Stimulated activated CD8-positive, alpha-beta memory T cell treated with anti-CD3 and anti-CD28 coated beads, Interleukin-4, amount 100 ng/mL, for 4 hours (primary cell): ENCODE results near the gene NXF1.
"Not testable (repeated sequence)": the region's sequence is repeated elsewhere in the genome, so short reads cannot be mapped to it uniquely, and the experiment has no call there.

ENCODE experiments used
- DNase-seq, 2 donors: peaks; one replicate each; pipeline ENCODE4 v3.0.0-alpha.2; 2020; ENCODE audit warnings: low read depth in 2 of 2, low spot score in 1 of 2

The NXF1 gene

GRCh38 chr11:62805076-62805892 lies at the start of gene NXF1:
Gene NXF1 (minus strand): TSS chr11:62805440. CDS start chr11:62805356, 84 bp downstream.
- peak; percentile 88 to 89 for DNase-seq

- no peak for DNase-seq
Observed at GRCh38 chr11:62854013-62854824, 49.0 kb upstream of the NXF1 start.

DNA sequence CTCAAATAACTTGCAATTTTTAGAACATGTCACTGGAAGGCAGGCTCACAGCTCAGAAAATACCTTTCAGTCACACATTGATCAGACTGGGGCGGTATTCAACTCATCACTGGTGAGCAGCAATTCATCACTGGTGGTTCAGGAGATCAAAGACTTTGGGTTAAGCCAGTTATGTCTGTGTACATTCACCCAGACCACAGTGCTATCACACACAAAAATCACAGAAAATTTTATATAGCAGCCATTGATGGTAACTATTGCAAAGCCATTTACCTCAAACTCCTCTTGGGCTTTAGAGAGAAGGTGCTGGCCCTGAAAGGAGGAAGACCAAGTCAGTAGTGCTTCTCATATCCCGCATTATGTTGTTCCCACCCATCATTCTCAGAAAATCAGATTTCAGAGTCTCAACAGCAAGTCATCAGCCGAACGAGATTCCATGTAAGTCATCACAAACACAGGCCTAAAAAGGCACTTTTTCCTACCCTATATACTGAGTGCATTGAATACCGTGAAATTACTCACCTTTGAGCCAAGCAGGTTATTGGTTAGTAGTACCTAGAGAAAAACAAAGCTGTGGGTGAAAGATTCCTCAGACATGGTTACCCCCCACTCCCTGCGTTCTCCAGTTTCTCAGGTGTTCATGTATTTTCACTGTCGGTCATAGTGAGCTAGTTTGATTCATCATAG lies 48.2 kb upstream of the NXF1 start:
- no peak for DNase-seq

GRCh38 chr11:62852523-62853188 lies 47.4 kb upstream of the NXF1 start:
- no peak for DNase-seq

- no peak for DNase-seq
Observed at GRCh38 chr11:62851807-62852522, 46.7 kb upstream of the NXF1 start.

DNA sequence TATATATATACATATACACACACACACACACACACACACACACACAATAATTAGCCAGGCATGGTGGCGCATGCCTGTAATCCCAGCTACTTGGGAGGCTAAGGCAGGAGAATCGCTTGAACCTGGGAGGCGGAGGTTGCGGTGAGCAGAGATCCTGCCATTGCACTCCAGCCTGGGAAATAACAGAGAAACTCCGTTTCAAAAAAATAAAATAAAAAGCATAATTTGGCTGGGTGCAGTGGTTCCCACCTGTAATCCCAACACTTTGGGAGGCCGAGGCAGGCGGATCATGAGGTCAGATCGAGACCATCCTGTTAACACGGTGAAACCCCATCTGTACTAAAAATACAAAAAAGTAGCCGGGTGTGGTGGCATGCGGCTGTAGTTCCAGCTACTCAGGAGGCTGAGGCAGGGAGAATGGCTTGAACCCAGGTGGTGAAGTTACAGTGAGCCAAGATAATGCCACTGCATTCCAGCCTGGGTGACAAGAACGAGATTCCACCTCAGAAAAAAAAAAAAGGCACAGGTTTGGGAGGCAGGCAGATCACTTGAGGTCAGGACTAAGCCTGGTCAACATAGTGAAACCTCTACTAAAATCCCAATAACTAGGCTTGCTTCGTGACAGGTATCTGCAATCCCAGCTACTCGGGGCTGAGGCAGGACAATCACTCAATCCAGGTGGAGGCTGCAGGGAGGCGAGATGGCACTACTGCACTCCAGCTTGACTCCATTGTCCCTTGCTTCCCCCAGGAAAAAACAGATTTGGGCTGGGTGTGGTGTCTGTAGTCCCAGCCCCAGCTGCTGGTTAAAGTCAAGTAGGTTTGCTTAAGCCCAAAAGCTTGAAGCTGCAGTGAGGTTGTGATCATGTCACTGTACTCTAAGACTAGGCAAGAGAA lies 45.9 kb upstream of the NXF1 start:
- no peak for DNase-seq

GRCh38 chr11:62847767-62848314 lies 42.6 kb upstream of the NXF1 start:
- no peak for DNase-seq

DNA sequence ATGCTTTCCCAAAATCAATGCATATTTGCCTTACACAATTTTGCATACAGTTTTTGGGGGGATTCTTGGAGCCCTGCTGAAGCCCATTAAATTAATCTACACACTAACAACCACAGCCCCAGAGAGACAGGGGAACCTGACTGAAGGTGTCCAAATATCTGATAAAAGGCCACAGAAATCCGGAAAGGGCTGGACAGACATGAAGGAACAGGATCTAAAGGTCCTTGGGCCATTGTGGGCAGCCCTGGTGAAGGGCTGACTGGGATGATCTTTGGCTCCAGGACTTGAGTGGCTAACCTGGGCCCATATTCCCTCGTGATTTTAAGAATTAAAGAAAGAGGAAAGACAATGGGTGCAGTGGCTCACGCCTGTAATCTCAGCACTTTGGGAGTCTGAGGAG lies 40.9 kb upstream of the NXF1 start:
- DNase-seq, result no peak

- no peak for DNase-seq
Observed at GRCh38 chr11:62844154-62844553, 38.9 kb upstream of the NXF1 start.

GRCh38 chr11:62843466-62843865 lies 38.2 kb upstream of the NXF1 start:
- no peak for DNase-seq

- not testable (repeated sequence) for DNase-seq
Observed at GRCh38 chr11:62842891-62843290, 37.7 kb upstream of the NXF1 start.

DNA sequence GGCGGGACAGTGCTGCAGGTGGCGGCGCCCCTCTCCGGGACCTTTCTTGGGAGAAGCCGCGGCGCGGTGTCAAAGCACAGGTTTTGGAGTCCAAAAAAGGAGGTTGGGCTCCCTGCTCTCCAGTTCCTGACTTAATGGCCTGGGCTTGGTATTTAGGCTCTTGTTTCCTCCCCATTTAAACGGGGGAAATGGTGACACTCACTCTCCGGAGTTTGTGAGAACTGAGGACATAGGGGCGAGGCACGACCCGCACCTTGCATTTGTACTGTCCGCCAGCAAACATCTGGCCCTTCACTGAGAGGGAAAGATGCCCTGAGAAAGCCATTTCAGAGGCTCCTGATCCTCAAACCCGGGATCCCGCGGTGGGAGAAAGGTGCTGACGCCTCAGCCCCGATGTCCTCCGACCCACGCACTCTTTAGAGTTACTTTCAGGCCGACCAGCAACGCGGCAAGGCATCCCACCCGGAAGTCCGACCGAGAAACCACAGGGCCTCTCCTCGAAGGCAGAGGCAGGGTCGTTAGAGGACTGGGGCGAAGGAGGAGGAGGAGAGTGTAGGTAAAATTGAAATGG lies 37.0 kb upstream of the NXF1 start:
- DNase-seq, result no peak

DNA sequence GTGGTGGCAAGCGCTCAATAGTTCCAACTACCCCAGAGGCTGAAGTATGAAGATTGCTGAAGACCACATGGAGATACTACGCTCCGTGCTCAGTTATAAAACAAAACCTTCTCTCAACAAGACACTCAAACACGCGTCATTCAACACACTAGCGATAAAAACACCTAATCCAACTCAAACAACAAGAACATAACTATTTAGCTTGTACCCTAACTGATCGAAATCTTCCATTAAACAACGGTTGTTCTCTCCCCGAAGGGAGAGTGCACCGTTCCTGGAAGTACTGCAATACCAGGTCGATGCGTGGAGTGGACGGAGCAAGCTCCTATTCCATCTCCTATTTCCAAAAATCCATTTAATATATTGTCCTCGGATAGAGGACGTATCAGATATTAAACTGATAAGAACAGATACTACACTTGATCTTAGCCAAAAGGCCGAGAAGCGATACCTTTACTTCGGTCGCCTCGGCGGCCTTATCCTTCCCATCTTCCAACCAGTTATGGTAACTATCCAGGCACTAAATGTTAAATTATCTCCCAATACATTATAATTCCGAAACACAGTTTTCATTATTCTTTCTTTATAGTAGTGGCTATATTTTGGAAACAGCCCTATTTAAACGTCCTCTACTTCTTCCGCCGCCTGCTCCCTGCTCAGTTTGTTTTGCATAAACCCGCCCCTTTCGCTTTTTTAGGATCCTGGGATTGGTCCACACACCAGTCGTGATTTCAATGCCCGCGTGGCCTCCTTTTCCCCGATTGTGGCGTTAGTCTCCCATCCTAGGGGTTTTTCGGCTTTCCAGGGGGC lies 36.3 kb upstream of the NXF1 start:
- peak; percentile 62 to 65 for DNase-seq

- peak; percentile 57 to 64 for DNase-seq
Observed at GRCh38 chr11:62840721-62841360, 35.6 kb upstream of the NXF1 start.

DNA sequence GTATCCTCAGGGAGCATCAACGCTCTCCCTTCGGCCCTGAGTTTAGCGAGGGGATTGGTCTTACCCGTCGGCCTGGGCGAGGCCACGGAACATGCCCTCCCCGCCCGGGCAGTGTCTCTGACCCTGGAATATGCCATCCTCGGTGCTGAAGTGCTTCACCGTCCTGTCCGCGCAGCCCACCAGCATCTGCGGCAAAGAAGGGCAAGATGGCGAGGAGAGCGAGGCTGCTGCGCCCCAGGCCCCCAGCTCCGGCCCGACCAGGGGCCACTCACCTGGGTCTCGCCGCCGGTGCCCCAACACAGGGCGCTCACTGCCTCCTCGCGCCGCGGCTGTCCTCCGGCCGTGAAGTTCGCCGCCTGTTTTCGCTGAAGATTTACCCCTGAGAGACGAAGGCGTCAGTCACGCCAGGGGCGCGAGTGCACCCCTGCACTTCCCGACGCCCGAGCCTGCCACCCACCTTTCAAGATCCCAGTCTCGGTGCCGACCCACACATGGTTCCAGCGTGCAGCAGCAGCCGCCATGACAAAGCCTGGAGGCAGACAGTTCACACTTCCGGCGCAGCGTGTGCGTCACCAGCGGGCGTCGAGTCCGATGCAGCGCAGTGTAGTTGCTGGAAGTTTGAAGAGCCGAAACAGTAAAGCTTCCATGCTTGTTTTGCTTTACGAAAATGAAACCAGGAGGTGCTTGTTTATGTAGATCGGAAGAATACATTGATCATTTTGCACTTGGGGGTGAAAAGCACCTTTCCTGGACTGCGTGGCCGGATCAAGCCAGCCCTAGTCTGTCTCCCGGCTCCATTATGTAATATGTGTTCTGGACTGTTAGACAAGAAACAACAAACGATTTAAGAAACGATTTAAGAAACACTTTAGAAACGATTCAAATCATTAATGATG lies 34.1 kb upstream of the NXF1 start, which contains the start of gene WDR74:
Gene WDR74, minus strand, starts transcription at position 541 of the 896 bp plus-strand sequence. Its CDS starts 20 bp downstream, at position 521.
- peak; percentile 79 to 88 for DNase-seq

DNA sequence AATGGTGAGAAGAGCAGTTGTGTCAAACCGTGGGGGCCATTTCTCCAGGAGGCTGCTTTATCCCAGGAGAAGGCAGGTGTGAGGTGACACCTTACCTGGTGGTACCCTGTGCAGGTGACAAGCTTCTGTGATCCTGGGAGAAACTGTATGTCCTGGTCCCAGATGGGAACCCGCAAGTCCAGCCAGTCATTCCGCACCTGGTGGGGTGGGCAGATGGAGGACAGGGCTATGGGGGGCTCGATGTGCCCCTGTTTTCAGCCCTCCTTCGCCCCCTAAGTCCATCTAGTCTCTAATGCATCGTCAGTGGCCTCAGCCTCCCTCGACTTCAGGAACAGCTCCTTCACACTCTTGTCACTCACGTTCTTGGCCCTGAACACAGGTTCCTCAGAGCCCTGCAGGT lies 30.1 kb upstream of the NXF1 start:
- DNase-seq, result no peak
